NCI-H82 (cell line): ENCODE results near the gene GRIK1.
"Not testable (repeated sequence)": the region's sequence is repeated elsewhere in the genome, so short reads cannot be mapped to it uniquely, and the experiment has no call there.

ENCODE experiments used
- DNase-seq: peaks from one replicate; lab custom pipeline; 2025; lab: John Stamatoyannopoulos, UW

The GRIK1 gene

DNA sequence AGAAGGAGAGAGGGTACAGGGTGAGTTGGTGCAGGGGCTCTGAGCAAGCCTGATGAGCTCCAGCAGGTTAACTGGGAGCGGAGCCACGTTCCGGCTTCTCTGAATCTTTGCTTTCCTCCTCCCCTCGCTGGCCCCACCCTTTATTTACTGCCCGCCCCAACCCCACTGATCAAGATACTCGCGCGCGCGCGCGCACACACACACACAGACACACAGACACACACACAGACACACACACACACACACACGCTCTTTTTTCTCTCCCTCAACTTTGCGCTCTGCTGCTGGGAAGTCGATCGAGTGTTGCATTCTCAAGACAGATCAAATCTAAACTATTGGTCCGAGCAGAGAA lies at the start of gene GRIK1:
Gene GRIK1 (minus strand): TSS at position 73 of the 352 bp plus-strand sequence.
- DNase-seq: peak; percentile 71

DNA sequence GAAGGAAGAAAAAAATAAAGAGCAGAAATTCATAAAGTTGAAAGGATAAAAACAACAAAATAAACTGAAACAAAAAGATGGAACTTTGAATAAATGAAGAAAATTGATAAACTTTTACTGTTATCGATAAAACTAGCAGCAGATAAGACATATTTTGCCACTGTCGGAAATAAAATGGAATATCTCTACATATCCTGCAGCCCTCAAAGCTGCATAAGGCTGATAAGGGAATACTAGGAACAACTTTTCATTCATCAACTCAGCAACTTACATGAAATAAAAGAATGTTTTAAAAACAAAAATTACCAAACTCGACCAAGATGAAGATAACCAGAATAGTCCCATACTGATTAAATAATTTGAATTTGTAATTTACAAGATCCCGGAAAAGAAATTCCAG lies 48.0 kb upstream of the GRIK1 start:
- DNase-seq: no peak

DNA sequence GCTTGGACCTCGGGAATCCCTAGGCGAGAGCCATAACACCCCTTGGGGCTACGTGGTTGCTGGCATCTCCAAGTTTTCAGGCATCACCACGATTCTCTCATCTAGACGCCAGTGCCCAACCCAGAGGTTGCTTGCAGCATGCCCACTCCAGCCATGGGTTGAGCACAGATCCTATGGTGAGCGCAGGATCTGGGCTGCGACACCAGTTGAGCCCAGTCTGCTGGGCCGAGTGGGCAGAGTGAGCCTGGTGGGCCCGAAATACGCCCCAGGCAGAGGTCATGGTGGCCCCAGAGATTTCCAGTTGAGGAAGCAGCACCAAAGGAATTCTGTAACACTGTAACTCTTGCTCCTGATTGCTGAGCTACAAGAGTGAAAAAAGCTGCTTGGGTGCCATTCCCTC lies 46.1 kb upstream of the GRIK1 start:
- no peak for DNase-seq

DNA sequence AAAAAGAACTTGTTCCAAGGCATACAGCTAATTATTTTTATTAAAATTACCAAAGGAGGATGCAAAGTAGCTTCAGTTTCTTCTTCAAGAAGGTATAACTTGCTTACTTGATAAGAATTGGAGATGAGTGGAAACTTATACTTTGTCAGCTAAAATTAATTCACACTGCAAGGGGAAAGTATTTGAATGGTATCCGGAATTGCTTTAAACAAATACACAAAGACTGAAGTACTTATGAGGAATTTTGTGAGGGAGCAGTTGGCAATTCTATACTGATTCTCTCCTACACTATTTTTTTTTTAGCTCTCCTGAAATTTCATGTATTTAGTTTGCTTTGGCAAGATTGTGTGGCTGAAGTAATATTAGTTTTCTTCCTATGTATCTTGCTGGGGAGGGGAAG lies 39.2 kb upstream of the GRIK1 start:
- no peak for DNase-seq

DNA sequence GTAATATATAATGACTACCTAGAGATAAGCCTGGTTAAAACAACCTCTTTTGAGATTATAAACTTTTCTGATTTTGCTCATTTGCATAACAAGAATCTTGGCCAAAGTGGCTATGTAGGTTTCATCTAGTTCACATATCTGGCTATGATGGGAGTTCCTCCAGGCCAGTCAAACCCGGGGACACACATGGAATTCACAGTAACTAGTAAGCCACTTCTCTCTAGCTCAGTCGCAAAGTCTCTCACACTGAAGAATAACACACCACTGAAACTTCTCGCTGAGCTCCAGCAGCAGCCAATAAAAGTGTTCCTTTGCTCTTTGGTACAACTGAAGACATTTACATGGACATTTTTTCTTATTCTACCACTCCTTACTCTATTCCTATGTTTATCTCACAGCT lies 36.0 kb upstream of the GRIK1 start:
- DNase-seq: no peak

DNA sequence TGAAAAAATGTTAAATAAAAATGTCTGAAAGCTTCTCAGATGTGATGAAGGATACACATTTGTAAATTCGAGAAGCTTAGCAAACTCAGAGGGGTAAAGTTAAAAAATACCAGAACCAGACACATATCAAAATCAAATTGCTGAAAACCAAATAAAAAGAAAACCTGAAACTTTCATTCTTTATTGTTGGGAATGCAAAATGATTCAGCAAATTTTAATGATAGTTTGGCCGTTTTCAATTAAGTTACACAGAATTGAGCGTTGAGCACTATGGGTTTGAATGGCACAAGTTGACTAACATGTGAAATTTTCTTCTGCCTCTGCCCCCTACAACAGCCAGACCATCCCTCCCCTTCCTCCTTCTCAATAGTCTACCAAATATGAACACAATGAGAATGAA lies 33.5 kb upstream of the GRIK1 start:
- no peak for DNase-seq

DNA sequence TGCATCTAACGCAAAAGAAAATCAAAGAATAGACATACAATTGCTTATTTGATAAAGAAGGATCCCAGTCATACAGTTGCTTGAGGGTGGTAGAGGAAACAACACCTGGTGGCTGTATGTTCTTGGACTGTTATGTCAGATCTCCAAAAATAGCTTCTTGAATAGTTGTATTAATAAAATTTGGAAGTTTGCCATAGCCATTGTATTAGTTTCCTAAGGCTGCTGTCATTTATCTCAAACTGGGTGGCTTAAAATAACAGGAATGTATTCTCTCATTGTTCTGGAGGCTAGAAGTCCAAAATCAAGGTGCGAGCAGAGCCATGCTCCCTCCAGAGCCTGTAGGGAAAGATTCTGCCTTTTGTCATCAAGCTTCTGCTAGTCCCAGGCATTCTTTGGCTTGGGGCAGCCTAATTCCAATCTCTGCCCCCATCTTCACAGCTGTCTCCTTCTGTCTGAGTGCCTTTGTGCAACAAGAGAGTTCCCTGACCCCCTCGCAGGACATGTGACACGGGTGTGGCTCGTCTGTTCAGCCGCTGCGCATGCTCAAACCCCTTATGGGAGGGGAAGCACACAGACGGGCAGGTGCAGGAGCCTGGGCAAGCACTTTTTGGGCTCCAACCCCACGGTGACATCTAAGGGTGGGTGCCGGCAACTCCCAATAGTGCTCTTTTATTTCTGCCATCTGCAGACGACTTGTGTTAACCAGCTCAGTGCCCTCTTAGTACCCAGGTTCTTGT lies 21.7 kb upstream of the GRIK1 start:
- no peak for DNase-seq

DNA sequence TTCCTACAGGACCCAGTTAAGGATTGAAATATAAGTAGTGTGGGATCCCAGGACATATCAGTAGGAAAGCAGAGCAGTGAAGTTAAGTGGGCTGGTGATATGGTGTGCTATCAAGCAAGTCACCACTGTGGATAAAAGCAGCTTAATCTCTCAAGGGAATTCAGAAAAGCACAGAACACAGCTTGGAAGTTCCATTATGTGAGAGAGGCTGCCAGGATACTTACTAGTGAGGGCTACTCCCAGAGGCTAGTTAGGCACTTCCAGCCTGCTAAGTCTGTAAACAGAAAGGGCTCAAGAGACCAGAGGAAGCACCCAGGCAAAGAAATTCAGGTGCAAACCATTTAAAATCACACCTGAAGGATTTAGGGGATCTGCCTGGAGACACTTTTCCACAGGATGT lies 18.8 kb upstream of the GRIK1 start:
- DNase-seq: peak; percentile 63

DNA sequence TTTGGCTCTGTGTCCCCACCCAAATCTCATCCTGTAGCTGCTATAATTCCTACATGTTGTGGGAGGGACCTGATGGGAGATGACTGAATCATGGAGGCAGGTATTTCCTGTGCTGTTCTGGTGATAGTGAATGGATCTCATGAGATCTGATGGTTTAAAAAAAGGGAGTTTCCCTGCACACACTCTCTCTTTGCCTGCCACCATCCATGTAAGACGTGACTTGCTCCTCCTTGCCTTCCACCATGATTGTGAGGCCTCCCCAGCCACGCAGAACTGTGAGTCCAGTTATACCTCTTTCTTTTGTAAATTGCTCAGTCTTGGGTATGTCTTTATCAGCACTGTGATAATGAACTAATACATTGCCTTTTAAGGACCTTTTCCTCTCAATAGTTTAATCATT lies 18.2 kb upstream of the GRIK1 start:
- DNase-seq: not testable (repeated sequence)

DNA sequence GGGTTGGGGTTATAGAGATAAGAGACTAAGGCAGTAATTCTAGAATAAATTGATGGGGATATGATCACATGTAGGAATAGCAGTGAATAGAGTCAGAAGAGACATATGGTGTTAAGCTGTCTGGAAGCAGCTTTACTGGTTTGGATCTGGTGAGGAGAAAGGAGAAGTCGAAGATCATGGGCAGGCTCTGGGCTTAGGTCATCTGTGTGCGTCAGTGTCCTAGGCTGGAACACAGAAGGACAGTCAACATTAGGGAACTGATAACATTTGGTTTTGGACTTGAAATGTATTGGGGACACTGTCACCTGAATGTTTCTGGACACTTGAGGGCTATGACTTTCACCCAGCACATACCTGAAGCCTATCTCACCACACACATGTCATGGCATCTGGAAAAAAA lies 13.9 kb upstream of the GRIK1 start:
- DNase-seq: no peak

DNA sequence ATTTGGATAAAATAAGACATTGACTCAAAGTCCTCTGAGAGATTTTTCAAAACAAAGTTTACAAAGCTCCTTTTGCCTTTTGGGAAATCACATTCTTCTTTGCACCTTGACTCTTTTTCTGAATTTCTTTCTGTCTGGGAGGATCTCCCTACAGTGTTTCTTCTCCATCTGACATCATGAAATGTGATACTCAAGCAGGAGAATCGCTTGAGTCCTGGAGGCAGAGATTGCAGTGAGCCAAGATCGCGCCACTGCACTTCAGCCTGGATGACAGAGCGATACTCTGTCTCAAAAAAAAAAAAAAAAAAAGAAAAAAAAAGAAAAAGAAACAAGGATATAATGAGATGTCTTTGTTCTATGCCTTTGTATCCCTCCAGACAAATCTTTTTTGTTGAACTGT lies 13.3 kb upstream of the GRIK1 start:
- DNase-seq: no peak

DNA sequence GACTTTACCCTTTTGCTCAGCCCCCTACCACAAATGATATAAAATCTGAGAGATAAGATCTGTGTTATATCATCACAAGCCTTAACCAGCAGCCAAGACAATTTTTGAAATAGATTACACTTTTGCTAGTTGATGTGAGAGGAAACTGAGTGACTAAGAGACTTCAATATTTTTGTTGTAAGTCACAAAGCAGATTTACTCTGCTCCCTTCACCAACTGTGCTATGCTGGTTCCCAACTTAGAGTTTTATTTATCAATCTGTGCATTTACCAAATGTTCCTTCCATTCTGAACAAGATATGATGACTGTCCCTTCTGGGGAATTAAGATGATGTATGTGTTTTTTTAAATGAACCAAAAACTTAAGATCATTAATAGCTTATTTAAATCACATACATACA lies 12.1 kb upstream of the GRIK1 start:
- DNase-seq: no peak

DNA sequence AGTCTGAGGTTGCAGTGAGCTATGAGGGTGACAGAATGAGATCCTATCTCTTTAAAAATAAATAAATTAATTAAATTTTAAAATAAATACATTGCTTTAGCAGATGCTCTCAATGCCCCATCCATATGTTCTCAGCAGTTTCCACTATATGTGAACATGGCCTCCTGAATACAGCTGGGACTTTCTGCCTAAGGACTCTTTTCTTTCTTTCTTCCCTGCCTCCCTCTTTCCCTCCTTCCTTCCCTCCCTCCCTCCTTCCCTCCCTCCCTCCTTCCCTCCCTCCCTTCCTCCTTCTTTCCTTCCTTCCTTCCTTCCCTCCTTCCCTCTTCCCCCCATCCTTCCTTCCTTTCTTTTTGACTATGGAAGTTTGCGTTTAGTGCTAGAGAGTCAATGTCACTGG lies 10.2 kb upstream of the GRIK1 start:
- no peak for DNase-seq

DNA sequence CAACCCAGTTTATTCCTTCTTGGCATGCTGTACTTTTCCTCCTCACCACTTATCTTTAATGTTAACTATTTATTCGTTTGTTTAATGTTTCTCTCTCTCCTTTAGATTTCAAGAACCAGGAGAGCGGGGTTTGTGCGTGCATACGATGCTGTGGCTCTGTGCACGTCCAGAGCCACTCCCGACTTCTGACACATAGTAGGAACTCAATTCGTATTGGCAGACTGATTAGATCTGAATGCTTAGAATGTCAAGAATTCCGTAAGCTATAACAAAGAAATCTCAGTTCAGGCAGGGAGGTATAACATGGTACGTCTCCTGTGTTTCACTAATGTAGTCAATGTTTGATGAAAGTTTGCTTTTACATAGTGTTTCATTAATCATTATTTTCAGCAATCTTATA lies 7.3 kb upstream of the GRIK1 start:
- no peak for DNase-seq

DNA sequence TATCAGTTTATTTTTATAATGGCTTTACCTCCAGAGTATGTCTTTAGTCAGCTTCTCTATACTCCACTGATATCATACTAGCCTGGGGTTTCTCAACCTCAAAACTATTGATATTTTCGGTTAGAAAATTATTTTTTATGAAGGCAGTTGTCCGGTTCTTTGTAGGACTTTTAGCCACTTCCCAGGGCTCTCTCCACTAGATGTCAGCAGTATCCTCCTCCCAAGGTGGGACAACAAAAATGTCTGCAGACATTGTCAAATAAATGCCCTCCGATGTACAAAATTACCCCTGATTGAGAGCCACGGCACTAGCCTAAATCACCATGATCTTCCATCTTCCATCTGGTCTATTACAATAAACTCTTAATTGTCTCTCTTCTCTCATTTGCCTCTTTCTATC lies 4.1 kb upstream of the GRIK1 start:
- DNase-seq: peak; percentile 14

DNA sequence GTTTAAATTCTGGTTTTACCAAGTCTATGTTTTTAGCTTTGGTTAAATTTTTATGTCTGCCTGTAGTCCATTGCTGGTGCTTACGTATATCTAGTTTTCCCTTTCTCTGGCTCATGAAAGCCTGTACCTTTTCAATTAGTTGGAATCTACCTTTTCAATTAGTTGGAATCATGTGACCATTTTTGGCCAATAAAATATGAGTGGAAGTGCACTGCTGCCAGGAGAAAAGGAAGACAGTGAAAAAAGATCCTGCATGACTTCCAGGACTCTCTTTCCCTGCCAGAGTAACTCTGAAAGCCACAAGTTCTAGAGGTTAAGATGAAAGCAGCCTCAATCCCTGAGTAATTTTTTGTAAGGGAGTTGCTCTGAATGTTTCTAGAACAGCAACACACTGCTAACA lies 2.2 kb upstream of the GRIK1 start:
- no peak for DNase-seq

DNA sequence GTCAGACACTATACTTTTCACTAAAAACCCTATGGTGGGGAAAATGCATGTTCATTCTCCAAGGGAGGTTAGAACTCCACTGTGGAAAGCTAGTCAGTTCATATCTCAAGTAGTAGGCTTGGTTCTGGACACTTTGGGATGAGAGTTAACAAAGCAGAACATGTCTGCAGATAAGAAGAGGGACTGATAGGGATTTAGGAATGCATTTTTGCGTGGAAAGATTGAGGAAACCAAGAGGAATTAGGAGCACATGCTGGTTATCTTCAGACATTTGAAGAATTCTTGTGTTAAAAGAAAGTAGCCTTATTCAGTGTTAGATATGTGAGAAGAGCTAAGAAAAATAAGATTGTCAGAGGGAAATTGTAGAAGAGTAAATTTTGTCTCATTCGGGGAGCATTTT lies 1.2 kb upstream of the GRIK1 start:
- DNase-seq: no peak

DNA sequence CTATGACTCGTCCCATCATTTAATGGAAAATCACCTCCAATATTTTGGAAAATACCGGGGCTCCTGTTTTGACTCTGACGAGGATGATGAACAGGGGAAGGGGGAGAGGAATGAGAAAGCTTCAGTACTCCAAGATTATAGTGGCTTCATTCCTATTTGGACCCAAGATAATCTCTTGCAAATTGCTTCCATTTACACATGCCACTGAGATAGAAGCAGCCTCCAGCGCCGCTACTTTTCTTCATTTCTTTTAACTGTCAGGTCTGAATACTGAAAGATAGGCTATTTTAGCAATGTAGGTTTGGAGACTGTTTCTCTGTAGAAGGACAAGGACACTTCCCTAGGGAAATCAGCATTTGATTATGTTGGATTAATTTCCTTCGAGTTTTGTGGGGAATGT lies 565 bp upstream of the GRIK1 start:
- no peak for DNase-seq

DNA sequence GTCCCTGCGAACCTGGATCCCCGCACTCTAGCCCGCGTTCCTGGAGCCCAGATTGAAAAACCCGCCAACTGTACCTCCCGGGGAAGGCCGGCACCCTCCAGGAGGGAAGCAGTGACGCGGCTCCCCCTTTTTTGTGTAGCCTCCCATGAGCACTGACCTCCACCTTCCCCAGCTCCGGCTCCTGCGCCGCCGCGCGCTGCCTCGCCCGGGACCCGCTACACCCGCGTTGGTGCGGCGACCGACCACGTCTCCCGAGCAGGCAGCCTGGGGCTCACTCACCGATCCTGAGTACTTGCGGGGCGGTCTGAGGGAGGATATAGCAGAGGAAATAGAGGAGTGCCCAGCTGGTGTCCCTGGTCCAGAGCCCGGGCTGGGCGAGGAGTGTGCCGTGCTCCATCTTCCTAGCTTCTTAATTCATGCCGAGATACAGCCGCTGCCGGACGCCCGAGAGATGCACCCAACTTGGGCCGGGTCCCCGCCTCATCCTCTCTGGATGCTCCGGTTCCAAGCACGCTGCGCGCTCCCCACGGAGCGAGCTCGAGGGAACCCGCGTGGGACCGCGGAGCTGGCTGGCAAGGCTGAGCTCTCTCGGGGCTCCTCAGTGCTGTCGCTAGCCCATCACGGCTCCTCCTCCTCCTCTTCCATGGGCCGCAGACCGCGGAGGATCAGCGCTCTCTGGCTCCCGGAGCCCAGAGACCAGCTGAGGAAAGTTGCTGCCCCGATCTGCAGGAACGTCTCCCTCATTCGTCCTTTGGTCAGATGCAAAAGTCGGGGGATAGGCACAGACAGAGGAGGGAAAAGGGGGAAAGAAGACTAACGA lies 482 bp downstream of the GRIK1 start:
- DNase-seq: peak; percentile 62

DNA sequence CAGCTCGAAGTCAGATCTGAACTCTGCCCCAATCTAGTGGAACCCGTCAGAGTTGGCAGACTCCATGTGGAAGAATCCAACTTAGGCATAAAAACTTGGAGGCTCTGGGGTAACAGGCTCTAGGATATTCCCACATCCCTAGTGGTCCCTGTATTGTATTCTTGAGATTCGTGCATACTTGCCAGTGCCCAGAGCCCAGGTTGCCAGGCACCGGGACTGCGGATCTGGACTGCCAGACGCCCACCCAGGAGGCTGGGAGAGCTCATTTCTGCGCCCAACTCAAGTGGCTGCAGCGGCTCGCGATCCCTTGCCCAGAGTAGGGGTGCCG lies 1.1 kb downstream of the GRIK1 start:
- no peak for DNase-seq

DNA sequence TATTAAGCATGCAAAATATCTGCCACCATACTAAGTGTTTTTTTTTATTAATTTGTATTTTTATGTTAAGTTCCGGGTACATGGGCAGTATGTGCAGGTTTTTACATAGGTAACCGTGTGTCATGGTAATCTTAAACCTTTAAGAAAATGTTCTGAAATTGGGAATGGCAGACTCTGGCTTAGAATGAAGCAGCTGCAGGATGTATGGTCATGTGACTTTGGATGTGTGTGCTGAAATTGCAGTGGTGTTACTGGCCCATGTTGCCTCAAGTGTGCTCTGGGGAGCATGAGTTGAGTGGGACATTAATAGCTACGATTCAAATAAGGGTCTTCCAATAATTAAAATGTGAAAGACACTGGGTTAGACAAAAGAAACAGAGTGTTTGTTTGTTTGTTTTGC lies 6.7 kb downstream of the GRIK1 start:
- no peak for DNase-seq

DNA sequence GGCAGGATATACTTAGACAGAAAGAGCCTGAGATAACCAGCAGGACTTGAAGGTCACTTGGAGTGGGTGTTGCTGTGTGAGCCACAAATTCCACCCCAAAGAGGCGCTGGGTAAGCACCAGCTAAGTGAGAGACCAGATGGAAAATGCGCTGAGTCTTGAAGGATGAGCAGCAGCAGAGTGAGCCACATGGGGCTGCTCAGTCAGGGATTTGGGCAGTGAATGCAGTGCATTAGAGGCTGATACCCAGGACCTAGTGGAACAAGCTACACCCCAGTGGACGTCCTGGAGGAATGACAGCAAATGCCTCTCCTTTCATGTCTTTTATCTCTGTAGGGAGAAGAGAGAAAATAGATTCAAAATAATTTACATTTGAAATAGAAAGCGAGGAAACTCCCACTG lies 11.3 kb downstream of the GRIK1 start:
- peak; percentile 30 for DNase-seq

DNA sequence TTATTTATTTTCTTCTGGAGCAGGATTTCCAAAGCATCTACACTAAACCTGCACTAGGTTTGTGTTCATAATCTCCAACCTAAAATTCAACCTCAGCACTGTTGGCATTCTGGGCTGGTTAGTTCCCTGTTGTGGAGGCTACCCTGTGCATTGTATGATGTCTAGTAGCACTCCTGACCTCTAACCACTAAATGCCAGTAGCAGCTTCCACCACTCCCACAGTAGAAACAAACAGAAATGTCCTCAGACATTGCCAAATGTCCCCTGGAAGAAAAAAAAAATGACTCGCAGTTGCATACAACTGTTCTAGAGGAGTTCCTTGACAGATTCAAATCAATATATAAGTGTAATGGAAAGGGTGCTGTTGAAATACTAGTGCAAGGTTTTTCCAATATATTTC lies 18.9 kb downstream of the GRIK1 start:
- no peak for DNase-seq

DNA sequence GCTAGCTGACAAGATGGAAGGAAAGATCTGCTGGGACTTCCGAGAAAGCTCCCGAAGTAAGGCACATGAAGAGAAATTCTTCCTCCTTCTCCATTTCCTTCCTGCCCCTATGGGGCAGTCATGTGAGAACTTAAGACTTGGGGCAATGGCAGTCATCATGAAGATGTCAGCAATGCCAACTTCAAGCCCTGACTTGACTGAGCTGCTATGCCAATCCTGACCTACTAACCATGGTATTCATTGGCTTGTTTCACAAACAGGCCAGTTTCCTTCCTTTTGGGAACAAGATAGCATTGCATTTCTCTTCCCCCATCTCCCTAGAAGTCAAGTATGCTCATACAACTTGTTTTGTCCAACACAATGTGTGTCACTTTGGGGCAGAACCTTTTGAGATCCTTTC lies 25.5 kb downstream of the GRIK1 start:
- no peak for DNase-seq
